Epithelial cell of umbilical artery (primary cell): ENCODE data around the gene DGKA. TPM values are rescaled to one million over a fixed set of nuclear protein-coding genes. Genes with fewer than 3 reads are reported as not detected.

Experiments used
- total RNA-seq: library from RNA; depleted of rRNA; stranded (reverse); fragments of >200 nt; gene quantifications from 2 replicates; pipeline ENCODE4 v1.2.3, GENCODE V29; 2014

DGKA gene
- total RNA-seq, result 41.6 and 43.5 TPM in 2 replicates

DNA sequence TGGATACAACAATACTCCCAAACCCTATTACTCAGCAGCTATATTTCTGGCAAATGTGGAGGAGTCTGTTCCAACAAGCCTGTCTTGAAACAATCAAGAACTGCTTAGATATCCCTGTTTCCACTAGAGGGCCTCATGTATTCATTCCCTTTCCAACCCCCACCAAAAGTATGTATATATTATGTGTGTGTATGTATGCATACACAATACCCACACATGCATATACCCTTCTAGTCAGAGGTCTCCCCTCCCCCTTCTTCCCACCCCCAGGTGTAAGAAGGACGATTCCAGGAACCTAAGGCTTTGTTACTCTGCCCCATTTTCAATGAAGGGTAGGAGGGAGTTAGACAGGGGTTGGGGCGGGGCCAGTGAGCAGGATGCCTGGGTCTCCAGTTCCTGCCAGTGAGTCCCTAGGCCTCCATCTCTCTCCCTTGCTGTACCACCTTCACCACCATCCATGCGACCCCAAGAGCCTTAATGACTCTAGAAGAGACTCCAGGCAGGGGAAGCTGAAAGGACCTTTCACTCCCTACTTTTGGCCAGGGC is at the start of gene DGKA:
Gene DGKA (plus strand): TSS at position 392 of the 546 bp plus-strand sequence. CDS start 5,342 bp downstream, outside the sequence.

DNA sequence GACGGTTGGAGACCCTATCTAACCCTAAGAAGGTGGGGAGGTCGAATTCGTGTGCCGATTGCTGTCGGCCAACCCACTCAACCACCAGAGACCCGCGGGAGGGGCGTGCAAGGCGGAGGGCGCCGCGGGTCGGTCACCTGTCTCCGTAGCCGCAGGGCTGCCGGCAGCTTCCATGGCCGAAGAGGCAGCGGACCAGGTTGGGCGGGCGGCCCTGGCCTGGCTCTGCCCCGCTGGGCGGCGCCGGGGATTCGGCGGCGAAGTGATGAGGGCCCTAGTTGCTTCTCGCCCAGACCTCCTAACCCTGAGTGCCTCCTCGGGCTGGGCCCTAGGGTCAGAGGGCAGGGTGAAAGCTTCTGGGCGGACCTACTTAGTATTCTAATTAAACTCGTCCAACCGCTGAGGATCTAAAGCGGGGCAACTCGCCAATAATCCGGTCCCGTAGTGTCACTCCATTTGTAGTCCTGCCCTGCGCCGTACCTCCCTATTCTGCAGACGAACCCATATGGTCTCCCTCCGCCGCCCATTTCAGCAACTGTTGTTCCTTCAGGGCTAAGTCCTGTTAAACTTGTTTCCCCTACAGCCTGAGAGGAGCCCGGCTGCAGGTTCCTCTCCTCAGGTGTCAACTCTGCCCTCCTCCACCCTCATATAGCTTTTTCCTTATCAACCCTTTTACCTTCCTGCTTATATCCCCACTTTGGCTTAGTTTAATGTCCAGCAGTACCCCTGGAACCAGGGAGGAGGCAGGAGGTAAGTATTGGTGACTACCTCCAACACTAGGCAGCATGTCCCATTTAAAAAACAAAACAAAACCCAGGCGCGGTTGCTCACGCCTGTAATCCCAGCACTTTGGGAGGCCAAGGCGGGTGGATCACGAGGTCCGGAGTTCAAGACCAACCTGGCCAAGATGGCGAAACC is 3.1 kb upstream of the DGKA start, which contains the start of gene PYM1:
Gene PYM1 (minus strand): TSS at position 307 of the 915 bp plus-strand sequence. CDS start 133 bp downstream, at position 174.

DNA sequence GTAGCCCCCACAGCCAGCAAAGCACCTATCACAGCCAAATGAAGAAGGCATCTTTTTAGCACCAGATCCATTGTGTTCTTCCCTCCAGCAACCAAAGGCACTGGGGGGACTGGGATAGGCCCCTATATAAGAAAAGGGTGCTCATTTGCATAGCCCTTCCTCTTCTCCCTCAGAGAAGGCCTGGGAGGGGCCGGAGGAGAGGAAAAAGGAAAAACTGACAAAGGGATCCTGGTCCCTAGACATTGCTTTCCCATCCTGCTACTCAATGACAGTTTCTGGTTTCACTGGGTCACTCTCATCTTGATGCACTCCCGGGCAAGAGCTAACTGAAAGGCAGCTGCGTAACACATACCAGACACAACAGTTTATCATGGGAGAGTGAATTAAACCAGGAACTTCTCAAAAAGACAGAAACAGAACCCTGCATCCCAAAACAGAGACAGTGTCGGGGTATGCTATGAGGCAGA is 35.0 kb downstream of the DGKA start, which contains the start of gene PMEL:
Gene PMEL (minus strand): TSS at position 102 of the 467 bp plus-strand sequence. CDS start 31 bp downstream, at position 71.

DNA sequence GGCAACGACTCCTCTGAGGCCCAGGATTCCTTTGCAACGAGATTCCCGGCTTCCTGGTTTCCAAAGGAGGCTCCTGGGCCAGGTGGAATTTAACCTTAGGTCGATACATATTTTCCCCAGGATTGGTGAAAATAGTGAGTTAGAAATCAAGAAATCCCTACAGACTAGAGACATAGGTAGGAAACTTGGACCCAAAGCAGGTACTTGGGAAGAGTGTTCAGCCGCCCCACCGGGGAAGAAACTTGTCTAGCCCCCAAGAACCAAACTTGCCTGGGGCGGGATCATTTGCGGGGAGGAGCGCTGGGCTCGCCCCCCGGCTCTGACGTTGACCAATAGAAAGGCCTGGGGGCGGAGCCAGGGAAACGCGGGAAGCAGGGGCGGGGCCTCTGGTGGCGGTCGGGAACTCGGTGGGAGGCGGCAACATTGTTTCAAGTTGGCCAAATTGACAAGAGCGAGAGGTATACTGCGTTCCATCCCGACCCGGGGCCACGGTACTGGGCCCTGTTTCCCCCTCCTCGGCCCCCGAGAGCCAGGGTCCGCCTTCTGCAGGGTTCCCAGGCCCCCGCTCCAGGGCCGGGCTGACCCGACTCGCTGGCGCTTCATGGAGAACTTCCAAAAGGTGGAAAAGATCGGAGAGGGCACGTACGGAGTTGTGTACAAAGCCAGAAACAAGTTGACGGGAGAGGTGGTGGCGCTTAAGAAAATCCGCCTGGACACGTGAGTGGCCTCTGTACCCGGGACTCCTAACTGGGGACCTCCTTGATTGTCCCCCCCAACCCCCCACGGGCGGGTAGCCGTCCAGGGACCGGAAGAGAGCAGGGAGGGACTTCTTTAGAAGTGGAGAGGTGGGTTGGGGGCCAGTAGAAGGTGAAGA is 35.7 kb downstream of the DGKA start, which contains the start of gene CDK2:
Gene CDK2 (plus strand): TSS at position 423 of the 874 bp plus-strand sequence. CDS start 179 bp downstream, at position 602.

DNA sequence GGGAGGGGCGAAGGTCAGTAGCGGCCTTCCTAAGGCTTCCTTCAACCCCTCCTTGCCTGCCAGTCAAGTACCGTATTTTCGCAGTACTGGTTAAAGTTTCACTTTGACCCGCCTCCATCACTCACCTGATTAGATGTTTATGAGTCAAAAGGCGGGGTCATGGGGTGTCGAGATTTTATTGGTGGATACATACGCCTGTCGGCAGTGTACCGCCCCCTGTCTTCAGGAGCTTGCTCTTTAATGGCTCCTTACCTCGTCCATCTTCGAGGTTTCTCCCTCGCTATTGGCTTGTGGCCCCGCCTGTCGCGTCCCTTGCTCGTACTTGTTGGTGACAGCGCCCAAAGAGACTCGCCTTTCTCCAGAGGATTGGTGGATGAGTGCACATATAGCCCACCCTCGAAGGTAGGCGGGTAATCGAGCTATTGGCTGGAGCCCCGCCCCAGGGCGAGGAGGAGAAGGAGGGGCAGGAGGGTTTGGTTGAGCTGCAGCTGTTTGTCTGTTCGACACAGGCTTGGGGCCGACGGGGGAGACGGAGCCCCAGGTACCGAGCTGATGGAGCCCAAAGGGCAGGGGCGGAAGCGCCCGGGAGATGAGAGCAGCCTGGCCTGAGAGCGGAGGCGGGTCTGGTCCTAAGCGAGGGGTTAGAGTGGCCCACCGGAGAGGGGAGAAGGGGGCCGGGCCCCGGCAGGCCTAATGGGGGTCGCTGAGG is 42.8 kb downstream of the DGKA start, which contains the start of gene RAB5B:
Gene RAB5B (plus strand): TSS at position 480 of the 709 bp plus-strand sequence. CDS start 12,883 bp downstream, outside the sequence.

GRCh38 chr12:55996715-55997534 is 66.0 kb downstream of the DGKA start, which contains the start of gene SUOX:
Gene SUOX (plus strand): TSS chr12:55997276. CDS start chr12:56002222, 4,946 bp downstream.

Other genes starting within 250 kb of the DGKA start
- gene ITGA7, start 223.3 kb upstream of the DGKA start, total RNA-seq, result 0.32 and 1.7 TPM in 2 replicates
- 70.5 and 93.6 TPM in 2 replicates for gene BLOC1S1, start 215.1 kb upstream of the DGKA start, total RNA-seq
- gene RDH5, start 210.8 kb upstream of the DGKA start, total RNA-seq, result under 0.01 and 2.0 TPM in 2 replicates
- 947 and 1,474 TPM in 2 replicates for gene CD63, start 202.2 kb upstream of the DGKA start, total RNA-seq
- gene GDF11, start 188.0 kb upstream of the DGKA start, total RNA-seq, result 1.5 and 4.2 TPM in 2 replicates
- gene SARNP, start 113.4 kb upstream of the DGKA start, total RNA-seq, result 124 and 176 TPM in 2 replicates
- 21.4 and 31.8 TPM in 2 replicates for gene ORMDL2, start 113.1 kb upstream of the DGKA start, total RNA-seq
- 54.9 and 61.7 TPM in 2 replicates for gene DNAJC14, start 101.6 kb upstream of the DGKA start, total RNA-seq
- 0.30 and 0.32 TPM in 2 replicates for gene MMP19, start 88.2 kb upstream of the DGKA start, total RNA-seq
- 29.9 and 43.5 TPM in 2 replicates for gene PYM1, start 3.3 kb upstream of the DGKA start, total RNA-seq
- 0.65 and 1.8 TPM in 2 replicates for gene PMEL, start 34.9 kb downstream of the DGKA start, total RNA-seq
- gene CDK2, start 35.7 kb downstream of the DGKA start, total RNA-seq, result 25.3 and 25.8 TPM in 2 replicates
- 27.6 and 33.0 TPM in 2 replicates for gene RAB5B, start 42.9 kb downstream of the DGKA start, total RNA-seq
- 14.7 and 15.9 TPM in 2 replicates for gene SUOX, start 66.1 kb downstream of the DGKA start, total RNA-seq
- gene IKZF4, start 89.9 kb downstream of the DGKA start, total RNA-seq, result 0.65 and 0.76 TPM in 2 replicates
- gene RPS26, start 110.8 kb downstream of the DGKA start, total RNA-seq, result 189 and 710 TPM in 2 replicates
- not detected in 2 replicates for gene ERBB3, start 149.0 kb downstream of the DGKA start, total RNA-seq
- gene PA2G4, start 173.4 kb downstream of the DGKA start, total RNA-seq, result 220 and 288 TPM in 2 replicates
- gene RPL41, start 185.5 kb downstream of the DGKA start, total RNA-seq, result 1,044 and 2,932 TPM in 2 replicates
- gene ZC3H10, start 187.1 kb downstream of the DGKA start, total RNA-seq, result 4.5 and 6.5 TPM in 2 replicates
- 219 and 238 TPM in 2 replicates for gene ESYT1, start 197.1 kb downstream of the DGKA start, total RNA-seq
- 67.9 and 81.5 TPM in 2 replicates for gene MYL6B, start 221.4 kb downstream of the DGKA start, total RNA-seq
- 3,195 and 3,406 TPM in 2 replicates for gene MYL6, start 227.2 kb downstream of the DGKA start, total RNA-seq